Skeletal muscle satellite cell (primary cell): ENCODE results near the gene IFT20.

Source experiments
- H3K27me3 ChIP-seq: 2 replicates; pipeline ENCODE4 v1.7.0; 2013; ENCODE audit warnings: low read length; ENCODE audit not compliant: control insufficient read depth, insufficient read depth
- H3K36me3 ChIP-seq: 2 replicates; pipeline ENCODE4 v1.7.0; 2013; ENCODE audit warnings: mild to moderate bottlenecking, control low read depth, low read length; ENCODE audit not compliant: insufficient read depth
- H3K4me1 ChIP-seq: 2 replicates; pipeline ENCODE4 v1.7.0; 2013; ENCODE audit warnings: low read length; ENCODE audit not compliant: control insufficient read depth, insufficient read depth
- H3K4me2 ChIP-seq: 2 replicates; pipeline ENCODE4 v1.7.0; 2013; ENCODE audit warnings: mild to moderate bottlenecking, low read length
- H3K4me3 ChIP-seq: 2 replicates; pipeline ENCODE4 v1.7.0; 2013; ENCODE audit warnings: low read length
- H3K9ac ChIP-seq: 2 replicates; pipeline ENCODE4 v1.7.0; 2013; ENCODE audit warnings: mild to moderate bottlenecking, low read depth, low read length, moderate library complexity
- H3K9me3 ChIP-seq: replicated peaks from 2 replicates; pipeline ENCODE4 v1.7.0; 2013; ENCODE audit warnings: mild to moderate bottlenecking, control low read depth, low read length

IFT20 gene

DNA sequence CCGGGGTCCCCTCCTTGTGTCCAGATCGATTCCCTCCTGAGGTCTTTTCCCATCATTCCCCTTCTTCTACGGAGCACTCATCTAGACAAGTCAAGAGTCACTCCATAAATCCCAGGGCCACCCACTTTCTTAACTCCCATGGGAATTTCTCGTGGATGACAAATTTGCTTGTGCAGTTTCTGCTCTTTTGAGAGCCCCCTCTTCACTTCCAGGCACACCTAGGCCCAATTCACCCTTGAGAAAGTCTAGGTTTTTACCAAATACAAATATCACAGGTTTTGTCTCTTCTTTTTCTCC, 22.6 kb upstream of the IFT20 start:
- peak overlapping the region; percentile 78 for H3K4me2 ChIP-seq
- no peaks in the 10 kb centered on the region for H3K27me3 ChIP-seq
- H3K9ac ChIP-seq = peak overlapping the region; percentile 100
- no peaks in the 10 kb centered on the region for H3K9me3 ChIP-seq
- H3K4me3 ChIP-seq = peak overlapping the region; percentile 99
- peaks cover 17% of the 10 kb centered on the region for H3K4me1 ChIP-seq
- peaks cover 52% of the 10 kb centered on the region for H3K36me3 ChIP-seq

DNA sequence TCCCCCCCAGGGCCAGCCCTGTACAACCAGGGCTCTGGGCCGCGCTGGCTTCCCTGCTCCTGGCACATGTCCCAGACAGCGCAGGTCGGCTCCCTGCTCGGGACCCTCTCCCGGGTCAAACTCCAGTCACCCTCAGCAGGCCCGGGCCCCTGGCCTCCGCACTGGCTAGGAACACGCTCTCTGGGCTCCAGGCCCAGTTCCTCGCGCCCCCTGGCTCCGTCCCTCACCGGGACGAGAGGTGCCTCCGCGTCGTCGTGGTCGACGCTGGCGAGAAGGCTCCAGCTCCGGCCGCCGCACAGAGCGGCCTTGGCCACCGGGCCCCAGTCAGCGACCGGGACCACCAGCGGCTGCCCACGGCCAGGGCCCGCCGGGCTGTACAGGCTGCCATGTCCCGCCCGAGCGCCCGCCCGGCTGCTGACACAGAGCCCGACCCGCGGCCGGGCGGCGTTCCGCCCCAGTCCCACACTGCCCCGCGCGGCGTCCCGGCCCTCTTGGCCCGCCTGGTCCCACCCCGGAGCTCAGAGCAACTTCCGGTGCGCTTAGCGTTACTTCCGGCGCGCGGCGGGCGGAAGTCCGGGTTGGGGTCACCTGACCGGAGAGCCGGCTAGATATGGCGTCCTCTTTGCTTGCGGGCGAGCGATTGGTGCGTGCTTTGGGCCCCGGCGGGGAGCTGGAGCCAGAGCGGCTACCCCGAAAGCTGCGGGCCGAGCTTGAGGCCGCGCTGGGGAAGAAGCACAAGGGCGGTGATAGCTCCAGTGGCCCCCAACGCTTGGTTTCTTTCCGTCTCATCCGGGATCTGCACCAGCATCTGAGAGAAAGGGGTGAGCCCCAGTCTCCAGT, 22.0 kb upstream of the IFT20 start, which contains the start of gene POLDIP2:
Gene POLDIP2 (minus strand): TSS at position 467 of the 840 bp plus-strand sequence. CDS start 79 bp downstream, at position 388.
- peaks cover 17% of the 10 kb centered on the region for H3K4me1 ChIP-seq
- H3K9ac ChIP-seq = peak within 1 kb of the TSS; percentile 100
- peaks cover 54% of the 10 kb centered on the region for H3K36me3 ChIP-seq
- H3K4me2 ChIP-seq = peak within 1 kb of the TSS; percentile 97
- peak within 1 kb of the TSS; percentile 99 for H3K4me3 ChIP-seq
- no peaks in the 10 kb centered on the region for H3K9me3 ChIP-seq
- no peaks in the 10 kb centered on the region for H3K27me3 ChIP-seq

DNA sequence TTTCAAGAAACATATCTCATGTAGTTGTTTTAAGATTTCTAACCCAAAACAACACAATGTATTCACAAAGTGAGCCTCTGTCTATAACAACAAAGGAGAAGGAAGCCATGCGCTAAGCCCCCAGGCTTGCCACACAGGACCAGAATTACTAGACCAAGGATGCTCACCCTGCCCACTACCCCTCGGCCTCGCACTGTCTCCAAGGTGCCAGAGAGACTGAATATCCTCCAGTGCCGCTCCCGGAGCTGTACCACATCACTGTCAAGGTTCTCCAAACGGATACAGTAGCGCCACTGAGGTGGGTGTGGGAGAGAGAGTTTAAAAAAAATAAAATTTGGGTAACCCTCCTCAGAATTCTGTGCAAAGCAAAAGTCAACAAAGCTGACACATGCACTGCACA, 15.0 kb upstream of the IFT20 start:
- Histone ChIP-seq H3K4me2 (no peak overlapping the region), H3K9me3 (no peaks in the 10 kb centered on the region), H3K4me1 (peaks cover 30% of the 10 kb centered on the region), H3K36me3 (peaks cover 85% of the 10 kb centered on the region), H3K9ac (no peak overlapping the region), H3K4me3 (no peak overlapping the region), H3K27me3 (no peaks in the 10 kb centered on the region)

DNA sequence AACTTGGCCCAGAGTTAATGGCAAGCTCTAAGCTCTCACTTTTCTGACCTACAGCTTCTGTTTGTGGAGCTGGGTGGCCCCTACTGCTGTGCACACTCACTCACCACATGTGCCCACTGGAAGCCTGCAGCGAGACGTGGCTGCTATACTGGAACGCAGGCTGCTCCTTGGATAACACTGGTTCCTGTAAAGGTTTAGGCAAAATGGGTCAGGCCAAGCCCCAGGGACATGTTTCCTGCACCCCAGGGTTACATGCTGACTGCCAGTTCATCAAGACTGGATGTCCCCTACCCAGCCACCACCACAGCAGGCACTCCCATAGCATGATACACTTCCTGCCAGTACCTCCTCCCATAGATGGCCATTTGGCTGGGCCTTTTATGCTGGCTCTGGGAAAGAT, 13.7 kb upstream of the IFT20 start:
- no peaks in the 10 kb centered on the region for H3K9me3 ChIP-seq
- no peak overlapping the region for H3K9ac ChIP-seq
- no peak overlapping the region for H3K4me2 ChIP-seq
- H3K4me3 ChIP-seq = no peak overlapping the region
- peaks cover 86% of the 10 kb centered on the region for H3K36me3 ChIP-seq
- peaks cover 30% of the 10 kb centered on the region for H3K4me1 ChIP-seq
- H3K27me3 ChIP-seq = no peaks in the 10 kb centered on the region

DNA sequence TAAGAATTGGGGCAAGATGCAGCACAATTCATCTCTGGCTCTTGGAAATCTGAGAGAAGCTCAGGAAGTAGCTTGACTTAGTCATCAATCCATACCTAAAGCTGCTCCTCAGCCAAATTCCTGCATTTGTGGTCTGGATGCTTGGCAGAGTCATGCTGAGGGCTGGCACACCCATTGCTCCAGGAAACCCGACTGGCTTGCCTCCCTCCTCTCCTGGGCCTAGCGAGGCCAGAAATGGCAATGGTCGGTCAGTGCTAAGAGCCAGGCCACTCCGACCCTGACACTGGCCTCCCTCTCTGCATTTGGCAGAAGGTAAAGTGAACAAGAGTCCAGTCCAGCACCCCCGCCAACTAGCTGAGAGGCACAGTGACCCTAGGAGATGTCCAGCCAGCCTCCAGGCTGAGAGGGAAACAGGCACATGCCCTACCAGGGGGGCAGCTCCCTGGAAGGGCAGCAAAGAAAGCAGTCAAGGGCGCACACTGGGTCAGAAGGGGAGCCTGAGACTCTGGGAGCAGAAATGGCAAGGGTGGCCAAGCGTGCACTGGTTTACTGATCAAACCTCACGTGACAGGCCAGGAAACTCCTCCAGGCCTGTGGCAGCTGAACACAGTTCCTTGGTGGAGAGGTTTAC, 12.1 kb upstream of the IFT20 start:
- peaks cover 88% of the 10 kb centered on the region for H3K36me3 ChIP-seq
- no peaks in the 10 kb centered on the region for H3K9me3 ChIP-seq
- H3K4me2 ChIP-seq = peak overlapping the region; percentile 10
- H3K4me1 ChIP-seq = peaks cover 30% of the 10 kb centered on the region
- no peaks in the 10 kb centered on the region for H3K27me3 ChIP-seq
- no peak overlapping the region for H3K4me3 ChIP-seq
- H3K9ac ChIP-seq = peak overlapping the region; percentile 48

DNA sequence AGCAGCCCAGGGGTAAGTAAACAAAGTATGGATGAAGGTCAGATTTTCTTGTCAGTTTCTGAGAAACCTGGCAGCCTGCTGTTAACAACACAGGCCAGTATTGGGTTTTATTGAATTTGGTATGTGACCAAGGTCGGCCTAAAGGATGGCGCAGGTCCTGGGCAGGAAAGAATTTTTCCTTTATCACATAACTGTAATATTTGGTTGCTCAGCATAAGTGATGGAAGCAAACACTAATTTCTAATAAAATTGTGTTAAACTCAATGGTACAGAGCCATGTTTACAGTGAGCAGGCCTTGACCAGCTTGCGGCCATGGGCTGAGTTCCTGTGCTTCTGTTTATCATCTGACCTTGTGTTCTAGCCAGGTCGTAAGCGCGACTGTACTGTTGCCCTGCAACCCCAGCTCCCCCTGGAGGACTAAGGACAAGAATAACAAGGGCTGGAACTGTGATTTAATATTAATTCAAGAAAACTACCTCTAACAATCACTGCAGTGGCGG, 11.5 kb upstream of the IFT20 start:
- Histone ChIP-seq H3K4me3 (no peak overlapping the region), H3K9me3 (no peaks in the 10 kb centered on the region), H3K27me3 (no peaks in the 10 kb centered on the region), H3K9ac (peak overlapping the region; percentile 34), H3K4me2 (peak overlapping the region; percentile 10), H3K36me3 (peaks cover 91% of the 10 kb centered on the region), H3K4me1 (peaks cover 30% of the 10 kb centered on the region)

DNA sequence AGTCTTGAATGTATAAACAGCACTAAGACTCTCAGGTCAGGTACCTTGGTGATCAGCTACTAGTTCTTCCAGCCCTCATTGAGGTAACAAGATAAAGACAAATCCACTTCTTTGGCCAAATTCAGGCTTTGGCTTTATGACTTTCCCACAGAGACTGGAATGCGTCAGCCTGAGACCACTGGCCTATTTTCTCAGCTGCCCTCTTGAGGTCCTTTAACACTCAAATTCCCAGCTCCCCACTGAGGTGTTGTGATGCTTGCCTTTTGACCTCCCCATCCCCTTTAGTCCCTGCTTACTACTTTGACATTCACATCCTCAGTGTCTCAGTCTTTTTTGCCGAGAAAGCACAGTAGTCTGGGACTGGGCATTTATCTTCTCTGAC, 10.9 kb upstream of the IFT20 start:
- Histone ChIP-seq H3K36me3 (peaks cover 92% of the 10 kb centered on the region), H3K9me3 (no peaks in the 10 kb centered on the region), H3K9ac (peak overlapping the region; percentile 34), H3K4me1 (peaks cover 30% of the 10 kb centered on the region), H3K4me3 (no peak overlapping the region), H3K4me2 (no peak overlapping the region), H3K27me3 (no peaks in the 10 kb centered on the region)

DNA sequence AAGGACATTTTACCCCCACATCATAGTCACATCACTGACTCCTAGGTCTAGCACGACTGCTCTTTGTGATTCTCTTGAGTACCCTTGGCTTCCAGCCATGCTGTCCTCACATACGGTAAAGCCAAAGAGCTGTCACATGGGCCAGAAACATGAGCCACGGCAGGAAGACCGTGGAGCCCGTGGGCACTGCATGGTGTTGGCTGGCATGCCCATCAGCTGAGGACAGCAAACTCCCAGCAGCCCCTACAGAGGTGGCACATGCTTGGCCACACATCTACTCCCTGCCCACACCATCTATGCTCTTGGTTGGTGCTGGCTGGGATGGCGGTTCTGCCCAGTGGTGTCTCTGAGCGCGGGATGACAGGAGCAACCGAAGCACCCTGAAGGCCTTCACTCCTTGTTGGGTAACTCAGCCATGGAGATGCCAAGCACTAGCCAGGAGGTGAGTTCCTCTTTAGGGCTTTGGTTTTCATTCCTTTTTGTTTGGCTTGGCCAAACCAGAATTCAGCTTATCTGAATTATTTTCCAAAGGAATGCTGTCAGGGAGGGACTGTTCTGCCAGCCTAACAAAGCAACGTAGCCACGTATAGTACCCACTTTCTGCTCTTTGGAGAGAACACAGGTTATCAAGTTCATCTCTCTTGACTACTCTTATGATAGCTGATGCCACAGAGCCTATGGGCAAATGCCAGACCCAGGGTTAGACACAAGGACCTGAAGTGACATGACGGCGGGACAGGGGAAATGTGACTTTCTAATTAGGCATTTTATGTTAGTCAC, 10.3 kb upstream of the IFT20 start:
- Histone ChIP-seq H3K36me3 (peaks cover 90% of the 10 kb centered on the region), H3K4me1 (peaks cover 30% of the 10 kb centered on the region), H3K4me3 (no peak overlapping the region), H3K27me3 (no peaks in the 10 kb centered on the region), H3K9me3 (no peaks in the 10 kb centered on the region), H3K9ac (no peak overlapping the region), H3K4me2 (no peak overlapping the region)

DNA sequence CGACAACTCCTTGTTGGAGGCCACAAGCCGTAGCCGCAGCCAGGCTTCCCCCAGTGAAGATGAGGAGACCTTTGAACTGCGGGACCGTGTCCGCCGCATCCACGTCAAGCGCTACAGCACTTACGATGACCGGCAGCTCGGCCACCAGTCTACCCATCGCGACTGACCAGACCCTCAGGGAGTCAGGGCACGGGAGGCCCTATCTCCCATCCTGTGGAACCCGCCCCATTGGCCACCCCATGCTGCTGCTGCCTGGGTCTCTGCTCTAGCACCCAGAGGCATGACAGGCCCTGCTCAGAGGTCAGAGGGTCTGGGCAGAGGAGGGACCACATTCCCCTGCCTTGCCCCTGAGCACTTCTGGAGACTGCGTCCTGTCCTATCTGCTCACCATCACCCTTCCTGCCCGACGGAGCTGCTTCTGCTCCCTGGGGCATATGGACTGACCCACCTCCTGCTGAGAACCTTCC, 9.2 kb upstream of the IFT20 start:
- H3K4me2 ChIP-seq = no peak overlapping the region
- peaks cover 89% of the 10 kb centered on the region for H3K36me3 ChIP-seq
- peaks cover 30% of the 10 kb centered on the region for H3K4me1 ChIP-seq
- no peaks in the 10 kb centered on the region for H3K27me3 ChIP-seq
- no peak overlapping the region for H3K4me3 ChIP-seq
- no peak overlapping the region for H3K9ac ChIP-seq
- no peaks in the 10 kb centered on the region for H3K9me3 ChIP-seq

DNA sequence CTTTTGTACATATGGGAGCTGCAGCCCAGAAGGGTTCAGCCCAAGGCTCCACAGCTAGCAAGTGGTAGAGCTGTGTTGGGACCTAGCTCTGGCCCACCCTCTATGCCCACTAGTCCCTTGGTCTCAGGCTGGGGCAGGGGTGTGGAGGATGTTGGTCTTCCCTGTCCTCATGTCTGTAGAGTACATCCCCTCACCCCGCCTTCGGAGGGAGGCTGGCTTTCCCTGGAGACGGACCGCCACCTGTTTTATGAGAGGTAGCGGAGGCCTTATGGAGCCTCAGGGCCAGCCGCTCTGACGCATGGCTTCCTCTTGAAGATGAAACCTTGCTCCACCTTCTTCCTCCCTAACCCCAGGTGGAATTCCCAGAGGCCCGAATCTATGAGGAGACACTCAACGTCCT, 8.7 kb upstream of the IFT20 start:
- Histone ChIP-seq H3K9ac (no peak overlapping the region), H3K4me3 (no peak overlapping the region), H3K36me3 (peaks cover 86% of the 10 kb centered on the region)

DNA sequence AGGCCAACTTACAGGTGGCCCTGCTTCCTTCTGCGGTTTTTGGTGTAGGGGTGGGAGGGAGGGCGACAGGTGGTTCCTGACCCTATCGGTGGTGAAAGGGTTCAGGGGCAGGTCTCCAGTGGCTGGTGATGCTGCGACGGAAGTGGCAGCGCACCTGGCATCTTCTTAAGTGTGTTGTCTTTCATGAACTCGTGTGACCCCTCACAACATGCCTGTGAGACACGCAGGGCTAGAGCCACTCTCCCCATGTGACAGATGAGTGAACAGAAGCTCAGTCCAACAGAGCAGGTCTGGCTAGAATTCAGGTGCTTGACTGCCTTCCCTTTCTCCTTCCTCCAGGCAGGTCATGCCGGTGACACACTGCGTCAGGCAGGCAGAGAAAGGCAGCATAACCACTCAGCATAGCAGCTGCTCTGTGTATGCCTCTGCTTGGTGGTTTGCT, 8.2 kb upstream of the IFT20 start:
- peaks cover 33% of the 10 kb centered on the region for H3K4me1 ChIP-seq
- H3K4me2 ChIP-seq = no peak overlapping the region
- H3K4me3 ChIP-seq = no peak overlapping the region
- H3K27me3 ChIP-seq = no peaks in the 10 kb centered on the region
- no peak overlapping the region for H3K9ac ChIP-seq
- H3K36me3 ChIP-seq = peaks cover 81% of the 10 kb centered on the region
- no peaks in the 10 kb centered on the region for H3K9me3 ChIP-seq

More for the DNA sequence above, 8.7 kb upstream of the IFT20 start:
- Histone ChIP-seq H3K4me2 (no peak overlapping the region), H3K27me3 (no peaks in the 10 kb centered on the region), H3K9me3 (no peaks in the 10 kb centered on the region), H3K4me1 (peaks cover 30% of the 10 kb centered on the region)
